ENCODE results near the gene COL6A2. TPM values are rescaled to one million over a fixed set of nuclear protein-coding genes. Genes with fewer than 3 reads are reported as not detected.

COL6A2 gene
- total RNA-seq, 4 donors from 2014 or later: 88.9 to 150 (median 126) TPM

DNA sequence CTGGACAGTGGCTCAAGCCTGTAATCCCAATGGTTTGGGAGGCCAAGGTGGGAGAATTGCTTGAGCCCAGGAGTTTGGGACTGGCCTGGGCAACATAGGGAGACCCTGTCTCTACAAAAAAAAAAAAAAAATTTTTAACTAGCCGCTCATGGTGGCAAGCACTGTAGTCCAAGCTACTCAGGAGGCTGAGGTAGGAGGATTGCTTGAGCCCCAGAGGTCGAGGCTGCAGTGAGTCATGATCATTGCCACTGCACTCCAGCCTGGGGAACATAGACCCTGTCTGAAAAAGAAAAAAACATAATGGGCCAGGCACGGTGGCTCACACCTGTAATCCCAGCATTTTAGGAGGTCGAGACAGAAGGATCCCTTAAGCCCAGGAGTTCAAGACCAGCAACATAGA lies 81.0 kb downstream of the COL6A2 start:
- no peak overlapping the region for H3K4me3 ChIP-seq
- 94% methylated on average over 4 of the region's 4 CpGs for WGBS
- H3K27me3 ChIP-seq: no peaks in the 10 kb centered on the region
- peaks cover 9% of the 10 kb centered on the region for H3K4me1 ChIP-seq
- H3K9me3 ChIP-seq: no peaks in the 10 kb centered on the region
- no peak overlapping the region for H3K27ac ChIP-seq
- DNase-seq (ENCODE audit: low spot score in 2 of 2): peak in 1 of 2 donors; percentile 38
- no peaks in the 10 kb centered on the region for H3K36me3 ChIP-seq
- TF ChIP-seq EP300 (IDR thresholded peaks at IDR 0.05) (no peak), POLR2A (IDR thresholded peaks at IDR 0.05) (no peak), POLR2AphosphoS5 (IDR thresholded peaks at IDR 0.05) (no peak)
- TF ChIP-seq, protein P1, sequence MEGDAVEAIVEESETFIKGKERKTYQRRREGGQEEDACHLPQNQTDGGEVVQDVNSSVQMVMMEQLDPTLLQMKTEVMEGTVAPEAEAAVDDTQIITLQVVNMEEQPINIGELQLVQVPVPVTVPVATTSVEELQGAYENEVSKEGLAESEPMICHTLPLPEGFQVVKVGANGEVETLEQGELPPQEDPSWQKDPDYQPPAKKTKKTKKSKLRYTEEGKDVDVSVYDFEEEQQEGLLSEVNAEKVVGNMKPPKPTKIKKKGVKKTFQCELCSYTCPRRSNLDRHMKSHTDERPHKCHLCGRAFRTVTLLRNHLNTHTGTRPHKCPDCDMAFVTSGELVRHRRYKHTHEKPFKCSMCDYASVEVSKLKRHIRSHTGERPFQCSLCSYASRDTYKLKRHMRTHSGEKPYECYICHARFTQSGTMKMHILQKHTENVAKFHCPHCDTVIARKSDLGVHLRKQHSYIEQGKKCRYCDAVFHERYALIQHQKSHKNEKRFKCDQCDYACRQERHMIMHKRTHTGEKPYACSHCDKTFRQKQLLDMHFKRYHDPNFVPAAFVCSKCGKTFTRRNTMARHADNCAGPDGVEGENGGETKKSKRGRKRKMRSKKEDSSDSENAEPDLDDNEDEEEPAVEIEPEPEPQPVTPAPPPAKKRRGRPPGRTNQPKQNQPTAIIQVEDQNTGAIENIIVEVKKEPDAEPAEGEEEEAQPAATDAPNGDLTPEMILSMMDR (IDR thresholded peaks at IDR 0.05): no peak

Other genes with a start within 250 kb of the COL6A2 start
- gene COL6A1, start 116.3 kb upstream of the COL6A2 start, total RNA-seq: 100 to 1,000 TPM; 105 to 123 (median 109) TPM
- not detected for gene FTCD, start 57.5 kb downstream of the COL6A2 start, total RNA-seq
- 10 to 100 TPM in 2 of 4 donors, 1 to 10 TPM in 2; 2.5 to 15.0 (median 6.9) TPM for gene SPATC1L, start 86.3 kb downstream of the COL6A2 start, total RNA-seq
- 100 to 1,000 TPM; 128 to 251 (median 164) TPM for gene LSS, start 130.7 kb downstream of the COL6A2 start, total RNA-seq
- gene MCM3AP, start 187.5 kb downstream of the COL6A2 start, total RNA-seq: 100 to 1,000 TPM in 1 of 4 donors, 10 to 100 TPM in 3; 77.9 to 134 (median 79.8) TPM
- 10 to 100 TPM; 13.3 to 23.8 (median 18.8) TPM for gene YBEY, start 188.2 kb downstream of the COL6A2 start, total RNA-seq
- gene C21orf58, start 225.8 kb downstream of the COL6A2 start, total RNA-seq: 1 to 10 TPM in 3 of 4 donors, under 1 TPM in 1; 0.73 to 9.7 (median 3.5) TPM
- 10 to 100 TPM; 27.4 to 65.2 (median 47.0) TPM for gene PCNT, start 226.0 kb downstream of the COL6A2 start, total RNA-seq

Measured in suprapubic skin (tissue), 4 donors.